HEK293 (cell line): ENCODE results near the gene SLC12A8.

ENCODE experiments used
- CTCF ChIA-PET: fragments of 350-600 bp; formaldehyde crosslinking; extraction: SDS; loops from one replicate; lab custom pipeline; 2021; ENCODE audit warnings: antibody characterized with exemption; lab: Yijun Ruan, JAX
- POLR2A ChIA-PET: fragments of 300-600 bp; formaldehyde crosslinking; extraction: SDS; loops from one replicate; lab custom pipeline; 2020; ENCODE audit warnings: antibody characterized with exemption, inconsistent platforms; lab: Yijun Ruan, JAX
- H3K27ac ChIP-seq: fragments of 200-500 bp; sonication (Bioruptor generic); 2 replicates; pipeline ENCODE4 v1.5.1; 2014; ENCODE audit warnings: low read depth, low read length, control low read depth, inconsistent platforms; ENCODE audit errors: extremely low read depth
- H3K36me3 ChIP-seq, 2 experiments: fragments of 200-500 bp in 1 of 2; sonication (Bioruptor generic) in 1 of 2; 1 replicate in 1 of 2; 2 replicates in 1 of 2; pipeline ENCODE4 v1.5.1; 2014 to 2017; ENCODE audit warnings: inconsistent platforms in 2 of 2, low read length in 2 of 2; ENCODE audit not compliant: control insufficient read depth in 2 of 2, insufficient read depth in 1 of 2
- H3K4me1 ChIP-seq: fragments of 200-500 bp; sonication (Bioruptor generic); 2 replicates; pipeline ENCODE4 v1.5.1; 2014; ENCODE audit warnings: mild to moderate bottlenecking, low read length, inconsistent platforms; ENCODE audit not compliant: control insufficient read depth, insufficient read depth
- H3K4me3 ChIP-seq: 2 replicates; pipeline ENCODE4 v1.5.1; 2011; ENCODE audit warnings: low read depth, mild to moderate bottlenecking, control low read depth, low read length, moderate library complexity
- H3K9me3 ChIP-seq: fragments of 200-500 bp; sonication (Bioruptor generic); 2 replicates; pipeline ENCODE4 v1.5.1; 2014; ENCODE audit warnings: low read depth, low read length, inconsistent platforms; ENCODE audit not compliant: control insufficient read depth, insufficient read depth
- GLI4 ChIP-seq: fragments of 450-650 bp; formaldehyde crosslinking; IDR thresholded peaks from 2 replicates; pipeline ENCODE4 v1.5.1; 2016; ENCODE audit warnings: missing biosample characterization, missing genetic modification characterization
- MEIS1 ChIP-seq: sonication (generic); formaldehyde crosslinking; IDR thresholded peaks from 2 replicates; pipeline ENCODE4 v1.8.1; 2022; ENCODE audit warnings: missing genetic modification reagents, mild to moderate bottlenecking, borderline replicate concordance
- OVOL3 ChIP-seq: fragments of 450-650 bp; formaldehyde crosslinking; IDR thresholded peaks from 2 replicates; pipeline ENCODE4 v1.5.1; 2016; ENCODE audit warnings: missing biosample characterization, missing genetic modification characterization
- PRDM1 ChIP-seq: fragments of 450-650 bp; formaldehyde crosslinking; IDR thresholded peaks from 2 replicates; pipeline ENCODE4; 2016; ENCODE audit warnings: missing biosample characterization, missing genetic modification characterization
- SP3 ChIP-seq: fragments of 450-650 bp; formaldehyde crosslinking; IDR thresholded peaks from 2 replicates; pipeline ENCODE4 v1.5.1; 2016; ENCODE audit warnings: missing biosample characterization, missing genetic modification characterization
- ZBTB21 ChIP-seq: fragments of 450-650 bp; formaldehyde crosslinking; IDR thresholded peaks from 2 replicates; pipeline ENCODE4 v1.5.1; 2017; ENCODE audit warnings: missing biosample characterization, missing genetic modification characterization
- ZNF146 ChIP-seq: fragments of 450-650 bp; formaldehyde crosslinking; IDR thresholded peaks from 2 replicates; pipeline ENCODE4 v1.5.1; 2016; ENCODE audit warnings: missing biosample characterization, missing genetic modification characterization
- ZNF157 ChIP-seq: fragments of 450-650 bp; formaldehyde crosslinking; IDR thresholded peaks from 2 replicates; pipeline ENCODE4 v1.5.1; 2016; ENCODE audit warnings: missing biosample characterization, missing genetic modification characterization
- ZNF16 ChIP-seq: fragments of 450-650 bp; formaldehyde crosslinking; IDR thresholded peaks from 2 replicates; pipeline ENCODE4 v1.5.1; 2016; ENCODE audit warnings: low read depth, missing biosample characterization, missing genetic modification characterization
- ZNF2 ChIP-seq: fragments of 450-650 bp; formaldehyde crosslinking; IDR thresholded peaks from 2 replicates; pipeline ENCODE4 v1.5.1; 2016; ENCODE audit warnings: missing biosample characterization, missing genetic modification characterization
- ZNF211 ChIP-seq: fragments of 450-650 bp; formaldehyde crosslinking; IDR thresholded peaks from 2 replicates; pipeline ENCODE4 v1.5.1; 2016; ENCODE audit warnings: low read depth, missing biosample characterization, missing genetic modification characterization
- ZNF24 ChIP-seq: fragments of 450-650 bp; formaldehyde crosslinking; IDR thresholded peaks from 2 replicates; pipeline ENCODE4 v1.5.1; 2016; ENCODE audit warnings: missing biosample characterization, missing genetic modification characterization
- ZNF560 ChIP-seq: fragments of 450-650 bp; formaldehyde crosslinking; IDR thresholded peaks from 2 replicates; pipeline ENCODE4 v1.5.1; 2017; ENCODE audit warnings: missing biosample characterization, missing genetic modification characterization, borderline replicate concordance
- ZNF561 ChIP-seq: fragments of 450-650 bp; IDR thresholded peaks from 2 replicates; pipeline ENCODE4 v1.5.1; 2018; ENCODE audit warnings: missing biosample characterization, missing genetic modification characterization, borderline replicate concordance
- ZNF621 ChIP-seq: fragments of 450-650 bp; formaldehyde crosslinking; IDR thresholded peaks from 2 replicates; pipeline ENCODE4 v1.5.1; 2017; ENCODE audit warnings: missing biosample characterization, missing genetic modification characterization
- ZNF660 ChIP-seq: fragments of 450-650 bp; IDR thresholded peaks from 2 replicates; pipeline ENCODE4 v1.5.1; 2018; ENCODE audit warnings: missing biosample characterization, mild to moderate bottlenecking, missing genetic modification characterization
- ZNF776 ChIP-seq: fragments of 450-650 bp; formaldehyde crosslinking; IDR thresholded peaks from 2 replicates; pipeline ENCODE4 v1.5.0; 2017; ENCODE audit warnings: missing biosample characterization, missing genetic modification characterization, borderline replicate concordance
- ZNF792 ChIP-seq: fragments of 450-650 bp; formaldehyde crosslinking; IDR thresholded peaks from 2 replicates; pipeline ENCODE4 v1.5.1; 2016; ENCODE audit warnings: missing biosample characterization, missing genetic modification characterization
- TF ChIP-seq, protein P1 (sequence below): fragments of 450-650 bp; formaldehyde crosslinking; IDR thresholded peaks from 2 replicates; pipeline ENCODE4 v1.5.1; 2016; ENCODE audit warnings: missing biosample characterization, missing genetic modification characterization
- TF ChIP-seq, protein P2 (sequence below): IDR thresholded peaks from 2 replicates; pipeline ENCODE4 v1.6.1; 2011; ENCODE audit warnings: mild to moderate bottlenecking, low read depth, low read length, borderline replicate concordance
- TF ChIP-seq, protein P3 (sequence below): fragments of 450-650 bp; formaldehyde crosslinking; IDR thresholded peaks from 2 replicates; pipeline ENCODE4 v1.5.1; 2016; ENCODE audit warnings: missing biosample characterization, missing genetic modification characterization

SLC12A8 gene

DNA sequence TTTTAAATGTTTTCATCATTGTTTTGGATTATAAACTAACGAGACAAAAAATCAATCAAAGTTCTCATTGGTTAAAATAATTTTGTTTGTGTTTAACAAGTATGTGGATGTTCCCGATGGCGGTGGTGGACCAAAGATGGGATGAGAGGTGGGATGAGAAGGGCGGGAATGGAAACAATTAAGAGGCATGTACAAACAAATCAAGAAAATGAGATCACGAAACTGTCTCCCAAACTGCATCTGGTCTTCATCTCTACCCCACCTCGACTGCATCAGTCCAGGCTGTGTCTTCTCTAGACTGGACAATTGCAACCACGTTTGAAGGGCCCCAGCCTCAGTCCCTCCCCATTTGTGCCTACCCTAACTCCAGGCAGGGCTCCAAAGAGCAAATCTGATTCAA lies 56.1 kb downstream of the SLC12A8 start (continued):
- TF ChIP-seq, protein P1, sequence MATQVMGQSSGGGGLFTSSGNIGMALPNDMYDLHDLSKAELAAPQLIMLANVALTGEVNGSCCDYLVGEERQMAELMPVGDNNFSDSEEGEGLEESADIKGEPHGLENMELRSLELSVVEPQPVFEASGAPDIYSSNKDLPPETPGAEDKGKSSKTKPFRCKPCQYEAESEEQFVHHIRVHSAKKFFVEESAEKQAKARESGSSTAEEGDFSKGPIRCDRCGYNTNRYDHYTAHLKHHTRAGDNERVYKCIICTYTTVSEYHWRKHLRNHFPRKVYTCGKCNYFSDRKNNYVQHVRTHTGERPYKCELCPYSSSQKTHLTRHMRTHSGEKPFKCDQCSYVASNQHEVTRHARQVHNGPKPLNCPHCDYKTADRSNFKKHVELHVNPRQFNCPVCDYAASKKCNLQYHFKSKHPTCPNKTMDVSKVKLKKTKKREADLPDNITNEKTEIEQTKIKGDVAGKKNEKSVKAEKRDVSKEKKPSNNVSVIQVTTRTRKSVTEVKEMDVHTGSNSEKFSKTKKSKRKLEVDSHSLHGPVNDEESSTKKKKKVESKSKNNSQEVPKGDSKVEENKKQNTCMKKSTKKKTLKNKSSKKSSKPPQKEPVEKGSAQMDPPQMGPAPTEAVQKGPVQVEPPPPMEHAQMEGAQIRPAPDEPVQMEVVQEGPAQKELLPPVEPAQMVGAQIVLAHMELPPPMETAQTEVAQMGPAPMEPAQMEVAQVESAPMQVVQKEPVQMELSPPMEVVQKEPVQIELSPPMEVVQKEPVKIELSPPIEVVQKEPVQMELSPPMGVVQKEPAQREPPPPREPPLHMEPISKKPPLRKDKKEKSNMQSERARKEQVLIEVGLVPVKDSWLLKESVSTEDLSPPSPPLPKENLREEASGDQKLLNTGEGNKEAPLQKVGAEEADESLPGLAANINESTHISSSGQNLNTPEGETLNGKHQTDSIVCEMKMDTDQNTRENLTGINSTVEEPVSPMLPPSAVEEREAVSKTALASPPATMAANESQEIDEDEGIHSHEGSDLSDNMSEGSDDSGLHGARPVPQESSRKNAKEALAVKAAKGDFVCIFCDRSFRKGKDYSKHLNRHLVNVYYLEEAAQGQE (tag by site-specific recombination), result no peak

DNA sequence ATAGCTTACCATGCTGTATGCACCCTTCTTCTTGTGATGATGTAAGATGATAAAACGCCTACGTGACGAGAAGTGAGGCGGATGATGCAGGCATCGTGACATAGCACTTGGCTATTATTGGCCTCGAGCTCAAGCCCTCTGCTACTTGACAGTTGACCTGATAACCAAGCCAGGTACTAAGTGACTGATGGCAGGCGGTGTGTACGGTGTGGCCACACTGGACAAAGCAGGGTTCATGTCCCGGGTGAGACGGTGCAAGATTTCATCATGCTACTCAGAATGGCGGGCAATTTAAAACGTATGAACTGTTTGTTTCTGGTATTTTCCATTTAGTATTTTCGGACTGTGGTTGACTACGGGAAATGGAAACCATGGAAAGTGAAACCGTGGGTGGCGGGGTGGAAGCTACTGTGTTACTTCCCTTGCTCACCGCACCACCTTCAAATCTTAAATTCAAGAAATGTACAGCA lies 57.7 kb downstream of the SLC12A8 start:
- no peaks in the 10 kb centered on the region for H3K4me1 ChIP-seq

DNA sequence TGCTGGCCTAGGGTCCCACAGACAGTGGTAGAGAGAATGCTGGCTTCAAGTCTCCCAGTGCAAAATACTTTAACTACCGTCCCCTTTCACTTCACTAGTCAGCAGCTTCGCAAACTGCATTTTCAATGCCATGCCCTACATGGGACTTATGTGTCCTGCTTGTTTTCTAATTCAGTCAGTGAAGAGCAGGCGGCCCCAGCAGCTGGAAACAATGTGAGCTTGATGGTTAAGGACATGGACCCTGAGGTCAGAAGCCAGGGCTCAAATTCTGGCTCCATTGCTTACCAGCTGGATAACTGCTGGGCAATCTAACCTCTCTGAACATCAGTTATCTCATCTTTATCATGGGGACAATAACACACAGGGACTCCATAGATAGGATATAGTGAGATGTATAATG lies 58.4 kb downstream of the SLC12A8 start:
- ChIA-PET CTCF (no interaction called here), POLR2A (no interaction called here)
- TF ChIP-seq PRDM1 (no peak), ZBTB21 (tag by site-specific recombination) (no peak)
- no peak overlapping the region for H3K27ac ChIP-seq
- H3K4me1 ChIP-seq, result no peaks in the 10 kb centered on the region
- no peak overlapping the region for H3K4me3 ChIP-seq
- H3K36me3 ChIP-seq, result no peaks in the 10 kb centered on the region
- H3K9me3 ChIP-seq, result no peaks in the 10 kb centered on the region

More for the DNA sequence above, 57.7 kb downstream of the SLC12A8 start:
- Histone ChIP-seq H3K36me3 (no peaks in the 10 kb centered on the region), H3K27ac (no peak overlapping the region), H3K9me3 (no peaks in the 10 kb centered on the region), H3K4me3 (no peak overlapping the region)
- TF ChIP-seq ZNF776 (no peak), ZNF621 (no peak), MEIS1 (CRISPR knock-in tag) (no peak), GLI4 (tag by site-specific recombination) (no peak), ZNF2 (no peak)
- TF ChIP-seq, protein P1 (tag by site-specific recombination), result no peak
- TF ChIP-seq, protein P2, sequence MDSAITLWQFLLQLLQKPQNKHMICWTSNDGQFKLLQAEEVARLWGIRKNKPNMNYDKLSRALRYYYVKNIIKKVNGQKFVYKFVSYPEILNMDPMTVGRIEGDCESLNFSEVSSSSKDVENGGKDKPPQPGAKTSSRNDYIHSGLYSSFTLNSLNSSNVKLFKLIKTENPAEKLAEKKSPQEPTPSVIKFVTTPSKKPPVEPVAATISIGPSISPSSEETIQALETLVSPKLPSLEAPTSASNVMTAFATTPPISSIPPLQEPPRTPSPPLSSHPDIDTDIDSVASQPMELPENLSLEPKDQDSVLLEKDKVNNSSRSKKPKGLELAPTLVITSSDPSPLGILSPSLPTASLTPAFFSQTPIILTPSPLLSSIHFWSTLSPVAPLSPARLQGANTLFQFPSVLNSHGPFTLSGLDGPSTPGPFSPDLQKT, result no peak
- ChIA-PET POLR2A (no interaction called here), CTCF (no interaction called here)

DNA sequence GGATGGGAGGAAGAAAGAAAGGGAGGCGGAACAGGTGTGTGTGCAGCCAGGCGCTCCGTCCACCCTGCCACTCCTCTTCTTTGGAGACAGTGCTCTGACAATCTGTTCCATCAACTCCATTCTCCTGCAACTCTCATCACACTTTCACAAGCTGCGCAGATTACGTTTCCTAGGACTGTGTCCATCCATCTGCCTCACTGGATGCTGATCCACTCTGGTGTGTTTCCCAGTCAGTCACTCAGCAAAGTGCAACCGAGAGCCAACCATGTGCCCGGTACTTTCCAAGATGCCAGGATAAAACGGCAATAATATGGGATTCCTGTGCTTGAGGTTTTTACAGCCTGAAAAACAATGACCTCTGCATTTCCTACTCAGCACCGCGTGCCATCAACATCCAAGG lies 59.6 kb downstream of the SLC12A8 start:
- no peak overlapping the region for H3K27ac ChIP-seq
- no peak overlapping the region for H3K4me3 ChIP-seq
- H3K9me3 ChIP-seq, result no peaks in the 10 kb centered on the region
- H3K36me3 ChIP-seq, result no peaks in the 10 kb centered on the region
- ChIA-PET POLR2A (no interaction called here), CTCF (no interaction called here)
- H3K4me1 ChIP-seq, result no peaks in the 10 kb centered on the region
- TF ChIP-seq SP3 (tag by site-specific recombination), result no peak
- no peak for TF ChIP-seq ZNF146 (tag by site-specific recombination)
- TF ChIP-seq ZNF560 (tag by site-specific recombination), result no peak
- no peak for TF ChIP-seq ZNF157 (tag by site-specific recombination)
- no peak for TF ChIP-seq OVOL3 (tag by site-specific recombination)
- TF ChIP-seq ZNF211, result no peak
- TF ChIP-seq ZNF24 (tag by site-specific recombination), result no peak
- TF ChIP-seq ZNF660 (tag by site-specific recombination), result no peak
- no peak for TF ChIP-seq ZNF561 (tag by site-specific recombination)
- TF ChIP-seq, protein P3, sequence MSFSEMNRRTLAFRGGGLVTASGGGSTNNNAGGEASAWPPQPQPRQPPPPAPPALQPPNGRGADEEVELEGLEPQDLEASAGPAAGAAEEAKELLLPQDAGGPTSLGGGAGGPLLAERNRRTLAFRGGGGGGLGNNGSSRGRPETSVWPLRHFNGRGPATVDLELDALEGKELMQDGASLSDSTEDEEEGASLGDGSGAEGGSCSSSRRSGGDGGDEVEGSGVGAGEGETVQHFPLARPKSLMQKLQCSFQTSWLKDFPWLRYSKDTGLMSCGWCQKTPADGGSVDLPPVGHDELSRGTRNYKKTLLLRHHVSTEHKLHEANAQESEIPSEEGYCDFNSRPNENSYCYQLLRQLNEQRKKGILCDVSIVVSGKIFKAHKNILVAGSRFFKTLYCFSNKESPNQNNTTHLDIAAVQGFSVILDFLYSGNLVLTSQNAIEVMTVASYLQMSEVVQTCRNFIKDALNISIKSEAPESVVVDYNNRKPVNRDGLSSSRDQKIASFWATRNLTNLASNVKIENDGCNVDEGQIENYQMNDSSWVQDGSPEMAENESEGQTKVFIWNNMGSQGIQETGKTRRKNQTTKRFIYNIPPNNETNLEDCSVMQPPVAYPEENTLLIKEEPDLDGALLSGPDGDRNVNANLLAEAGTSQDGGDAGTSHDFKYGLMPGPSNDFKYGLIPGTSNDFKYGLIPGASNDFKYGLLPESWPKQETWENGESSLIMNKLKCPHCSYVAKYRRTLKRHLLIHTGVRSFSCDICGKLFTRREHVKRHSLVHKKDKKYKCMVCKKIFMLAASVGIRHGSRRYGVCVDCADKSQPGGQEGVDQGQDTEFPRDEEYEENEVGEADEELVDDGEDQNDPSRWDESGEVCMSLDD (tag by site-specific recombination), result no peak
- TF ChIP-seq ZNF792 (tag by site-specific recombination), result no peak
- no peak for TF ChIP-seq ZNF16 (tag by site-specific recombination)
